HG03135 (cell line): ENCODE data around the gene THYN1.

Source experiments
- ATAC-seq: cut with Tn5 transposase; IDR thresholded peaks from one replicate; pipeline ENCODE4 v1.9.1; 2021; ENCODE audit warnings: mild to moderate bottlenecking, moderate library complexity; ENCODE audit not compliant: unreplicated experiment

Gene THYN1

GRCh38 chr11:134252346-134253187 lies 585 bp downstream of the THYN1 start:
- peak; percentile 24 for ATAC-seq

- no peak for ATAC-seq
Measured at GRCh38 chr11:134250675-134251074, 2.5 kb downstream of the THYN1 start.

- no peak for ATAC-seq
Measured at GRCh38 chr11:134250246-134250645, 2.9 kb downstream of the THYN1 start.

GRCh38 chr11:134248910-134249480 lies 4.2 kb downstream of the THYN1 start:
- no peak for ATAC-seq

- ATAC-seq: no peak
Measured at GRCh38 chr11:134246678-134247077, 6.5 kb downstream of the THYN1 start.

- no peak for ATAC-seq
Measured at GRCh38 chr11:134246100-134246499, 7.1 kb downstream of the THYN1 start.

GRCh38 chr11:134245434-134245833 lies 7.7 kb downstream of the THYN1 start:
- ATAC-seq: no peak

- peak; percentile 81 for ATAC-seq
Measured at GRCh38 chr11:134244593-134244992, 8.6 kb downstream of the THYN1 start.

GRCh38 chr11:134243913-134244312 lies 9.2 kb downstream of the THYN1 start:
- ATAC-seq: no peak

GRCh38 chr11:134242376-134242775 lies 10.8 kb downstream of the THYN1 start:
- ATAC-seq: no peak

GRCh38 chr11:134240592-134240991 lies 12.6 kb downstream of the THYN1 start:
- no peak for ATAC-seq

- ATAC-seq: no peak
Measured at GRCh38 chr11:134238956-134239355, 14.2 kb downstream of the THYN1 start.

- no peak for ATAC-seq
Measured at GRCh38 chr11:134237557-134237922, 15.6 kb downstream of the THYN1 start.

- no peak for ATAC-seq
Measured at GRCh38 chr11:134236834-134237556, 16.2 kb downstream of the THYN1 start.

GRCh38 chr11:134235399-134235798 lies 17.8 kb downstream of the THYN1 start:
- no peak for ATAC-seq

GRCh38 chr11:134233729-134234179 lies 19.4 kb downstream of the THYN1 start:
- ATAC-seq: no peak

GRCh38 chr11:134231958-134232659 lies 21.0 kb downstream of the THYN1 start:
- no peak for ATAC-seq

- ATAC-seq: no peak
Measured at GRCh38 chr11:134230339-134230738, 22.8 kb downstream of the THYN1 start.

GRCh38 chr11:134229126-134229790 lies 23.9 kb downstream of the THYN1 start:
- ATAC-seq: no peak

GRCh38 chr11:134228625-134229024 lies 24.5 kb downstream of the THYN1 start:
- ATAC-seq: peak; percentile 50
